ENCODE results near the gene ABHD3. TPM values are rescaled to one million over a fixed set of nuclear protein-coding genes. Genes with fewer than 3 reads are reported as not detected.
A peak's percentile ranks its signal among the peaks of the same experiment; 100 is the strongest.

ABHD3 gene
- total and polyA plus RNA-seq, 2 donors (not counting 3 experiments of a cell fraction or from before 2014, with no cell fraction given), result 6.3 to 14.9 TPM

- peak overlapping the region; percentile 8 for H2AFZ ChIP-seq (ENCODE audit: low read depth, low read length)
These were observed 99.4 kb downstream of the ABHD3 start for GRCh38 chr18:21605213-21605612.

More at GRCh38 chr18:21605213-21605612, 99.4 kb downstream of the ABHD3 start:
- ChIA-PET POLR2A (no interaction called here), CTCF (interaction anchor here (1.5 kb wide), 1 partner anchor 116 kb away, joined by 5 read pairs; no protein-coding TSS in a partner anchor)
- H4K20me1 ChIP-seq (replicated peaks; ENCODE audit: control insufficient read depth, extremely low read depth, insufficient read depth, low read length), result no peaks in the 10 kb centered on the region
- dilution Hi-C loops (cut with MboI; ENCODE audit: extremely low pct_ligation_motif_present, low sequenced_read_pairs), result no loop called here
- H3K36me3 ChIP-seq (ENCODE audit: control insufficient read depth in 2 of 2, extremely low read depth in 1 of 2, insufficient read depth in 2 of 2, low read length in 2 of 2), result no peaks in the 10 kb centered on the region
- H3K27me3 ChIP-seq (ENCODE audit: control insufficient read depth in 2 of 2, insufficient read depth in 2 of 2, low read length in 2 of 2), result no peaks in the 10 kb centered on the region
- no peak overlapping the region for H3K27ac ChIP-seq (ENCODE audit: insufficient read depth, low read depth, low read length)
- H3K9me3 ChIP-seq (replicated peaks; ENCODE audit: control insufficient read depth, insufficient read depth, low read length), result no peaks in the 10 kb centered on the region
- no TSS peak for BruUV-seq (replicated peaks)
- DNase-seq (ENCODE audit: low read depth, low spot score) (no peak), FAIRE-seq (peak; percentile 8)
- H3K9me1 ChIP-seq (replicated peaks; ENCODE audit: control insufficient read depth, extremely low read depth, insufficient read depth, low read length), result no peaks in the 10 kb centered on the region
- H3K4me2 ChIP-seq (ENCODE audit: insufficient read depth, low read length), result no peak overlapping the region
- intact Hi-C loops (cut with micrococcal nuclease), result no loop called here
- no peak for TF ChIP-seq POLR2AphosphoS5 (IDR thresholded peaks at IDR 0.05; ENCODE audit: insufficient read depth, low read depth, low read length)
- TF ChIP-seq EZH2 (IDR thresholded peaks at IDR 0.05; ENCODE audit: borderline replicate concordance, low read depth, low read length, severe bottlenecking), result no peak
- no peak for TF ChIP-seq FOS (IDR thresholded peaks at IDR 0.05; ENCODE audit: borderline replicate concordance, insufficient read depth, low read length)
- no peak for TF ChIP-seq MYC (IDR thresholded peaks at IDR 0.05; ENCODE audit: low read depth, low read length)
- TF ChIP-seq POLR2A (IDR thresholded peaks at IDR 0.05; ENCODE audit: low read depth, low read length), result no peak
- no peak for TF ChIP-seq MAX (IDR thresholded peaks at IDR 0.05; ENCODE audit: insufficient read depth, insufficient read length)
- TF ChIP-seq CTCF (IDR thresholded peaks at IDR 0.05; ENCODE audit: extremely low read depth in 1 of 2, insufficient read depth in 1 of 2, low read depth in 1 of 2, low read length in 2 of 2), result no peak
- TF ChIP-seq GATA2 (IDR thresholded peaks at IDR 0.05; ENCODE audit: insufficient read depth, insufficient read length, low read depth, low read length), result no peak
- TF ChIP-seq JUN (IDR thresholded peaks at IDR 0.05; ENCODE audit: borderline replicate concordance, insufficient read depth, insufficient read length, low read depth), result no peak
- H3K4me1 ChIP-seq (ENCODE audit: control insufficient read depth, extremely low read depth, insufficient read depth, low read length), result no peaks in the 10 kb centered on the region
- H3K79me2 ChIP-seq (ENCODE audit: control insufficient read depth, insufficient read depth, low read length), result no peaks in the 10 kb centered on the region
- H3K4me3 ChIP-seq (replicated peaks in 1 of 3; ENCODE audit: insufficient read depth in 1 of 3, low read depth in 1 of 3, low read length in 3 of 3), result no peak overlapping the region
- H3K9ac ChIP-seq (replicated peaks; ENCODE audit: extremely low read depth, insufficient read depth, low read length), result no peak overlapping the region

Data from endothelial cell of umbilical vein (primary cell).